ENCODE results near the gene AACS. TPM values are rescaled to one million over a fixed set of nuclear protein-coding genes. Genes with fewer than 3 reads are reported as not detected.

The AACS gene
- total and polyA plus RNA-seq, 10 donors, result 5.1 to 18.9 (median 11.4) TPM

DNA sequence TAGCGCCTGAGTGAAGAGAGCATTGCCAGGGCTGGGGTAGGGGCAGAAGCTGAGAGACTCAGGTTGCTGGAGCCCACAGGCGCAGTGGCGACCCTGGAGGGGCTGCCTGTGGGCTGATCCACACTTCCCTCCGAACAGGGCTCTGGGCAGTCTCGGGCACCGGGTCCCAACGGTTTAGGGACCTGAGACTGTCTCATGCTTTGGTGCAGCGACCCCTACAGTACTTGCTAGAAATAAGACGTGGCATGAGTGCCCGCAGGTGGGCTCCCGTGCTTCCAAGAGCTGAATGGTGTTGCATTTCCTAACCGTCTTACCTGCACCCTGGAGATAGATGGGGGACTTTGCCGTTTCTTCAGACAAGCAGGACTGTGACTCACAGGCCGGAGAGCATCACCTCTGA, 57.4 kb downstream of the AACS start:
- 92 to 98% (median 94%) methylated on average over 7 to 14 of the region's 14 CpGs for WGBS, 5 donors
- no peaks in the 10 kb centered on the region for H3K4me1 ChIP-seq
- H3K36me3 ChIP-seq, result peaks cover 0 to 68% (median 13%) of the 10 kb centered on the region in 6 donors
- H3K9me3 ChIP-seq, result no peaks in the 10 kb centered on the region
- no peak for TF ChIP-seq POLR2AphosphoS5 (IDR thresholded peaks at IDR 0.05)
- TF ChIP-seq, protein P1, sequence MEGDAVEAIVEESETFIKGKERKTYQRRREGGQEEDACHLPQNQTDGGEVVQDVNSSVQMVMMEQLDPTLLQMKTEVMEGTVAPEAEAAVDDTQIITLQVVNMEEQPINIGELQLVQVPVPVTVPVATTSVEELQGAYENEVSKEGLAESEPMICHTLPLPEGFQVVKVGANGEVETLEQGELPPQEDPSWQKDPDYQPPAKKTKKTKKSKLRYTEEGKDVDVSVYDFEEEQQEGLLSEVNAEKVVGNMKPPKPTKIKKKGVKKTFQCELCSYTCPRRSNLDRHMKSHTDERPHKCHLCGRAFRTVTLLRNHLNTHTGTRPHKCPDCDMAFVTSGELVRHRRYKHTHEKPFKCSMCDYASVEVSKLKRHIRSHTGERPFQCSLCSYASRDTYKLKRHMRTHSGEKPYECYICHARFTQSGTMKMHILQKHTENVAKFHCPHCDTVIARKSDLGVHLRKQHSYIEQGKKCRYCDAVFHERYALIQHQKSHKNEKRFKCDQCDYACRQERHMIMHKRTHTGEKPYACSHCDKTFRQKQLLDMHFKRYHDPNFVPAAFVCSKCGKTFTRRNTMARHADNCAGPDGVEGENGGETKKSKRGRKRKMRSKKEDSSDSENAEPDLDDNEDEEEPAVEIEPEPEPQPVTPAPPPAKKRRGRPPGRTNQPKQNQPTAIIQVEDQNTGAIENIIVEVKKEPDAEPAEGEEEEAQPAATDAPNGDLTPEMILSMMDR (IDR thresholded peaks at IDR 0.05 in 8 of 11, conservative IDR thresholded peaks at IDR 0.05 in 3 of 11), result no peak
- TF ChIP-seq POLR2A (IDR thresholded peaks at IDR 0.05), result no peak
- H3K27me3 ChIP-seq (replicated peaks in 1 of 7), result no peaks in the 10 kb centered on the region
- intact Hi-C loops (cut with DNase I; ENCODE audit: low total_unique reads), result no loop called here
- no peak overlapping the region for H3K4me3 ChIP-seq
- no peak overlapping the region for H3K27ac ChIP-seq
- no peak for DNase-seq

DNA sequence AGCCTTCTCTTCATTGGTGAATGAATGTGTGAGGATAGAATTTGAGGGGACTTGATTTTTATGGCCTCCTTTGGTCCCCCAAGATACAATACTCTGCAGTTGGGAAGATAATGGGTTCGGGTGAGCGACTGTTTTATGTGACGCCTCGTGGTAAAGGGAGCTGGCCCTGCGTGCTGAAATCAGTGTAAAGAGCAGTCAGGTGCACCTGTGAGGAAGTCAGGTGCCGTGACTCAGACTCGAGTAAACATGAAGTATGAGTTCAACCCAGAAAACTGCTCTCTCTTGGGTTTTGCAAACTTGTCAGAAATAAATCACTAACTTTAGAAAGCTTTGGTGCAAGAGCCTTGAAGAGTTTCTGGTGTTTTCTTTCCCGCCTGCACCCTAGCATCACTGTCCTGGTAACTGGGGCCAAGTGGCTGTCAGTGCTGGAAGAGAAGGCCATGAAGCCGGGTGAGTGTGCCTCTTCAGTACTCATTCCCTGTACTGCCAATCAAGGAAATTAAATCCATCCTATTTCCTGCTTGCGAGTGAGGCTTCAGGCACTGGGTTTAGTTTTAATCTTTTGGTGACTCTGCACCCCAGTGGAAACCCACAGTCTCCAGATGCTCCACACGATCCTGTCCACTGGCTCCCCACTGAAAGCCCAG, 59.2 kb downstream of the AACS start:
- Histone ChIP-seq H3K9me3 (no peaks in the 10 kb centered on the region), H3K4me3 (no peak overlapping the region), H3K27ac (no peak overlapping the region), H3K36me3 (peaks cover 0 to 68% (median 10%) of the 10 kb centered on the region in 6 donors), H3K27me3 (replicated peaks in 1 of 7) (no peaks in the 10 kb centered on the region), H3K4me1 (no peaks in the 10 kb centered on the region)
- DNase-seq, result no peak
- TF ChIP-seq, protein P1 (IDR thresholded peaks at IDR 0.05 in 8 of 11, conservative IDR thresholded peaks at IDR 0.05 in 3 of 11), result no peak
- no peak for TF ChIP-seq POLR2A (IDR thresholded peaks at IDR 0.05)
- TF ChIP-seq POLR2AphosphoS5 (IDR thresholded peaks at IDR 0.05), result no peak
- intact Hi-C loops (cut with DNase I; ENCODE audit: low total_unique reads), result no loop called here
- 79 to 90% (median 88%) methylated on average over 11 of the region's 11 CpGs for WGBS, 5 donors

DNA sequence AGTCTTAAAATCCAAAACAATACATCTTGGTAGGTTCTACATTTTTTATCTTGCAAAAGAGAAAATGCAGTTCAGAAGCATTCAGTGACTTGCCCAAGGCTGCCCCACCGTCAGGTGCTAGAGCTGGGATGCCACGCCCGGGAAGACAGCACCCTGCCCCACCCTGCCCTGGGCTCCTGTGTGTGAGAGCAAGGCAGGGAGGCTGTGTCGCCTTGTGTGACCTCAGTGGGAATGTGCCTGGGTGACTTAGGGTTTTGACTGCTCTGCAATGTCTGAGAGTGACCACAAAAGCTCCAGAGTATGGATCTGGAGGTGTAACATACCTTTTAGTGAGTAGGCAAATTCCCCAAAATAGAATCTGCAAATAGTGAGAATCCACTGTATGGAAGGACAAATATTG, 60.0 kb downstream of the AACS start:
- Histone ChIP-seq H3K27ac (no peak overlapping the region), H3K4me1 (no peaks in the 10 kb centered on the region), H3K9me3 (no peaks in the 10 kb centered on the region), H3K4me3 (no peak overlapping the region), H3K27me3 (replicated peaks in 1 of 7) (no peaks in the 10 kb centered on the region), H3K36me3 (peaks cover 0 to 69% (median 9%) of the 10 kb centered on the region in 6 donors)
- no peak for DNase-seq
- intact Hi-C loops (cut with DNase I; ENCODE audit: low total_unique reads), result no loop called here
- 90 to 98% (median 93%) methylated on average over 4 of the region's 4 CpGs for WGBS, 5 donors
- TF ChIP-seq, protein P1 (IDR thresholded peaks at IDR 0.05 in 8 of 11, conservative IDR thresholded peaks at IDR 0.05 in 3 of 11), result no peak
- TF ChIP-seq POLR2A (IDR thresholded peaks at IDR 0.05) (no peak), POLR2AphosphoS5 (IDR thresholded peaks at IDR 0.05) (no peak)

DNA sequence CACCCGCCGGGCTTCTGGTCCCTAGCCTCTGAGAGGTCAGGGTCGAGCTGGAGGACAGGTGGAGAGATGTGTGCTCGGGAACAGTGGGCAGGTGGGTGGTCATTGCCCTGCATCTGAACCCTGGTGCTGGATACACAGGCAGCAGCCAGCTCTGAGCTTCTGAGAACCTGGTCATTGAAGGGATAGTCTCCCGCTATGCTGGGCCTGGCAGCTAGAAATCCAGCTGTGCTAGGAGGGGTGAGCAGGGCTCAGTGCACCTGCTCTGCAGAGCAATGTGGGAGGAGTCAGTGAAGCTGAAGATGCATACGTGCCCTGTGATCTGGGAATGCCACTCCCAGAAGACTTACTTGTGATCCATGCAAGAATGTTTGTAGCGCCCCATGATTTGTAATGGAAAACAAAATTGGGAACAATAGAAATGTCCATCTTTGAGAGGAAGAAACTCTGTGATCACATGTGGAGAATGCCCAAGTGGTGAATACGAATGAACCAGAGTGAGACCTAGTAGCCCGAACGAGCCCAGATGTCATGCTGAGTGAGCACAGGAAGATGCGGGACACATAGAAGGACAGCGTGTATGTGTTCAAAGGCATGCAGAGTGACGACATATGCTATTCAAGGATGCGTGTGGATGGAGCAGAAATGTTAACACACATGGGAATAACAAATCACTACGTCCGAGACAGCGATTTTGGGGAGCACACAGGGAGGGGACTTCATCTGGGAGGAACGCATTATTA, 63.4 kb downstream of the AACS start:
- DNase-seq, result no peak
- no peak overlapping the region for H3K4me3 ChIP-seq
- no peak overlapping the region for H3K27ac ChIP-seq
- WGBS, 5 donors, result 92 to 96% (median 95%) methylated on average over 18 of the region's 18 CpGs
- H3K36me3 ChIP-seq, result peaks cover 0 to 81% (median 9%) of the 10 kb centered on the region in 6 donors
- no peaks in the 10 kb centered on the region for H3K9me3 ChIP-seq
- no peaks in the 10 kb centered on the region for H3K27me3 ChIP-seq (replicated peaks in 1 of 7)
- intact Hi-C loops (cut with DNase I; ENCODE audit: low total_unique reads), result no loop called here
- no peaks in the 10 kb centered on the region for H3K4me1 ChIP-seq
- TF ChIP-seq POLR2A (IDR thresholded peaks at IDR 0.05), result no peak
- TF ChIP-seq, protein P1 (IDR thresholded peaks at IDR 0.05 in 8 of 11, conservative IDR thresholded peaks at IDR 0.05 in 3 of 11), result no peak

Data from spleen (tissue), 11 donors.